T-helper 1 cell treated with Interleukin-12 subunit alpha and Interleukin-12 subunit beta and Interleukin-4 antibody, amounts not matched to agents 30 μg/mL and 1 μg/mL, for 36 hours (primary cell): ENCODE data around the gene SLC16A13.

ENCODE experiments used
- H3K27ac Mint-ChIP-seq: one replicate; pipeline ENCODE4 v1.8.0; 2021; ENCODE audit warnings: mild to moderate bottlenecking, mixed read lengths
- H3K27me3 Mint-ChIP-seq: one replicate; pipeline ENCODE4 v1.8.0; 2021; ENCODE audit warnings: low read depth, mixed read lengths
- H3K36me3 Mint-ChIP-seq: one replicate; pipeline ENCODE4 v1.8.0; 2021; ENCODE audit warnings: low read depth, mixed read lengths
- H3K4me1 Mint-ChIP-seq: one replicate; pipeline ENCODE4 v1.8.0; 2021; ENCODE audit warnings: low read depth, mixed read lengths
- H3K4me3 Mint-ChIP-seq: one replicate; pipeline ENCODE4 v1.8.0; 2021; ENCODE audit warnings: mild to moderate bottlenecking, moderate library complexity, mixed read lengths
- H3K9me3 Mint-ChIP-seq: one replicate; pipeline ENCODE4 v1.8.0; 2021; ENCODE audit warnings: mixed read lengths

SLC16A13 gene

DNA sequence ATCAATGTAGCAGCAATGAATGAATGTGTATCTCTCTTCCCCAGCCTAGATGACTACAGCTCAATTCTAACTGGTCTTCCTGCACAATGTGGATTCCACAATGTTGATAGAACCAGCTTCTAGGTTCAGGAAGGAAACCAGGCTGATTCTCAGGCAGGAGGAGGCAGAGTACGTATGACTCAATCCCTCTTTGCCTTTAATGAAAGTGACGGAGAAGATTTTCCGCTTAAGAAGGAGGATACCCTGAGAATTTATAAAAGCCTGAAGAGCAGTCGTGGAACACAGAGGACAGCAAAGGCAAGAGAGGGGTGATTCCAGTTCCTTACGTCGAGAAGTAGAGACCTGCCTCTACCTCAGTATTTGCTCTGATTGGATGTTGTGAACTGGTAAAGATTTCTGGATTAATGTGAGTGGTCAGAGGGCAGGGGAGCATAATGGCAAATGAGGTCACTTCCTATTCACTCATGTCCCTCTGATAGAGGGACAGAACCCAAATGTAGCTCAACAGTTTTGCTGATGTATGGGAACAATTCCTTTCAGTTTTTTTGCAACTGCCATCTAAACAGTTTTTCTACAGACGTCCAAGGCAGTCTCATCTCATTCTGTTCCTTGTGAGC lies 23.1 kb downstream of the SLC16A13 start:
- no peaks in the 10 kb centered on the region for H3K36me3 Mint-ChIP-seq

DNA sequence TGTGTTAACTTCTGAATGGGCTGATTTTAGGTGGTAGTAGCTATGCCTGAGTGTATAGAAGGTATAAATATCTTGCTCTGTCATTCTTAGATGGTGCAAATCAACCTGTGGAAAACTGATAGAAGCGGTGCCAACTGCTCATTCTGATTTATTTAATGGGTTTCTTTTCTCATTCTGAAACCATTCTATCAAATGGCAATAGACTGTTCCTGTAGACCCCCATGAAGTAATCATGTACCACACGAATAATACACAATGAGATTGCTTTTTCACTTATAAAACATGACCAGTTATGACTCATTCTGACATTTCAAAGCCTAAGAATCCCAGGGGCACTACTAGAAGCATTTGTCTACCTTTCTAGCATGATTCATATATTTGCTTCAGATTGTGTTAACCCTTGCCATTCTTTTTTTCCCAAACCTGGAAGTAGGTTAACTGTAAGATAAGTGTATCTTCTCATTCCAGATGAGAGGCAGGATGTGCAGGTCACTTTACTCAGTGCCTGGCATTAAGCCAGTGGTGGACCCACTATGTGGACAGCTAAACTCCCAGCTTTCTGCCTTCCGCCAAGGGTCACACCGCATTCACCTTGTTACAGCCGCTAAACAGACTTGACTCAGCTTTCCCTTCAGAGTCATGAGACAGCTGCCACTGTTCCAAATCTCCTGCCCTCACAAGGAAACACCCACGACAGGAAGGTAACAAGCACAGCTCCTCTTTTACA lies 24.5 kb downstream of the SLC16A13 start:
- Mint-ChIP-seq H3K27ac (no peak overlapping the region), H3K36me3 (no peaks in the 10 kb centered on the region), H3K27me3 (no peaks in the 10 kb centered on the region), H3K4me3 (no peak overlapping the region), H3K4me1 (peaks cover 1% of the 10 kb centered on the region), H3K9me3 (no peaks in the 10 kb centered on the region)

More for the DNA sequence above, 23.1 kb downstream of the SLC16A13 start:
- Mint-ChIP-seq H3K9me3 (no peaks in the 10 kb centered on the region), H3K4me3 (no peak overlapping the region), H3K27me3 (no peaks in the 10 kb centered on the region), H3K27ac (no peak overlapping the region), H3K4me1 (peaks cover 1% of the 10 kb centered on the region)

DNA sequence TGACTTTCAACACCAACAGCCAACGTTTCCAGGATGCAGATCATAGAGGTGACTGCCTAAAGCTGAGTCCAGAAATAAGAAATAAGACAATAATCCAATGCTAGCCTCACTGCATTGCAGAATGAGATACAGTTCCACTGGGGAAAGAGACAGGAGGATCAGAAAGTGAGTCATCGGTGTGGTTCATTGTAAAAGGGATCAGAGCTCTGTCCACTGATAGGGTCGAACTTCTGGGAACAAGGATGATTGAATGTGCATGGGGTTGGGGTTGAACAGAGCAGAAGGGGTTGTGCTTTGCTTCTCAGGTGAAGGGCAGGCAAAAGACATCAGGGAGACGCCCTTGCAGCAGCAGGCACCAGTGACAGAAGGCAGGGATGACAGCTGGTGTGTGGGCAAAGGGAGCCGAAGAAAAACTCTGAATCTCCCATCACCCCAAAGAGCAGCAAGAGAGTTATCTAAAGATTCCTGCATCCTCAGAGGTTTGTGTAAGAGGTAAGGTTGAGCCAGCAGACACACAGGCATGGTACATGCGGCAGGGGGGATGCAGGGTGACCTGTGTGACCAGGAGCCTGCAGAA lies 27.8 kb downstream of the SLC16A13 start:
- Mint-ChIP-seq H3K4me1 (peaks cover 1% of the 10 kb centered on the region), H3K9me3 (peaks cover 13% of the 10 kb centered on the region), H3K4me3 (no peak overlapping the region), H3K27me3 (no peaks in the 10 kb centered on the region), H3K36me3 (peaks cover 2% of the 10 kb centered on the region), H3K27ac (no peak overlapping the region)

DNA sequence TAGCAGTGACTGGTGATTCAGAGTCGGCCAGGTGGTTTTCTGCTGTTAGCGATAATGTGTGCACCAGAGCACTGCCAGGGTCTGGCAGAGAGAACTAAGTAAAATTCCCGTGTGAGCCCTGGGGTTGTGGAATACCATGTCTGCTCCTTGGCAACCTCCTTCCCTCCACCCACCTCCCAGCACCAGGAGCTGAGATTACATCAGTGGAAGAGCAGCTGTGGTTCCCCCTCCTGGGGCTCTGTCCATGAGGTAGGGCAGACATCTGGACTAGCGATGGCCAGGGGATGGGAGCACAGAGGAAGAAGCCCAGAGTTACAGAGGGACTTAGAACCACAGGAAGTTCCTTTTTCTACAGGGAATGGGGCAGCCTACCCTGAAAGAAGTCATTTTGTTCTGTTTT lies 28.4 kb downstream of the SLC16A13 start:
- no peak overlapping the region for H3K27ac Mint-ChIP-seq
- peaks cover 17% of the 10 kb centered on the region for H3K9me3 Mint-ChIP-seq
- H3K36me3 Mint-ChIP-seq, result peaks cover 2% of the 10 kb centered on the region
- H3K27me3 Mint-ChIP-seq, result peaks cover 4% of the 10 kb centered on the region
- H3K4me1 Mint-ChIP-seq, result peaks cover 1% of the 10 kb centered on the region
- H3K4me3 Mint-ChIP-seq, result no peak overlapping the region

DNA sequence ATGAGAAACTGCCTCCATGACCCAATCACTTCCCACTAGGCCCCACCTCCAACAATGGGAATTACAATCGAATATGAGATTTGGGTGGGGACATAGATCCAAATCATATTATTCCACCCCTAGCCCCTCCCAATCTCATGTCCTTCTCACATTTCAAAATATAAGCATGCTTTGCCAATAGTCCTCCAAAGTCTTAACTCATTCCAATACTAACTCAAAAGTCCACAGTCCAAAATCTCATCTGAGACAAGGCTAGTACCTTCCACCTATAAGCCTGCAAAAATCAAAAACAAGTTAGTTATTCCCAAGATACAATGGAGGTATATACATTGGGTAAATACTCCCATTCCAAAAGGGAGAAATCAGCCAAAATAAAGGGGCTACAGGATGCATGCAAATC lies 31.4 kb downstream of the SLC16A13 start:
- Mint-ChIP-seq H3K4me3 (no peak overlapping the region), H3K27me3 (peaks cover 10% of the 10 kb centered on the region), H3K9me3 (peaks cover 17% of the 10 kb centered on the region), H3K4me1 (no peaks in the 10 kb centered on the region), H3K36me3 (peaks cover 2% of the 10 kb centered on the region), H3K27ac (no peak overlapping the region)

DNA sequence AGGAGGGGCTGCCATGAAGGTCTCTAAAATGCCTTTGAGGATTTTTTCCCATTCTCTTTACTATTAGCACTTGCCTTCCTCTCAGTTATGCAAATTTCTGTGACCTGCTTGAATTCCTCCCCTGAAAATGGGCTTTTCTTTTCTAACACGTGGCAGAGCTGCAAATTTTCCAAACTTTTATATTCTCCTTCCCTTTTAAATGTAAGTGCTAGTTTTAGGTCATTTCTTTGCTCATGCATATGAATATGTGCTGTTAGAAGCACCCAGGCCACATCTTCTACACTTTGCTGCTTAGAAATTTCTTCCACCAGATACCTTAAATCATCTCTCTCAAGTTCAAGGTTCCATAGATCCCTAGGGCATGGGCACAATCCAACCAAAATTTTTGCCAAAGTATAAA lies 32.5 kb downstream of the SLC16A13 start:
- Mint-ChIP-seq H3K4me3 (no peak overlapping the region), H3K9me3 (peaks cover 17% of the 10 kb centered on the region), H3K27me3 (peaks cover 18% of the 10 kb centered on the region), H3K4me1 (no peaks in the 10 kb centered on the region), H3K27ac (no peak overlapping the region), H3K36me3 (peaks cover 2% of the 10 kb centered on the region)

DNA sequence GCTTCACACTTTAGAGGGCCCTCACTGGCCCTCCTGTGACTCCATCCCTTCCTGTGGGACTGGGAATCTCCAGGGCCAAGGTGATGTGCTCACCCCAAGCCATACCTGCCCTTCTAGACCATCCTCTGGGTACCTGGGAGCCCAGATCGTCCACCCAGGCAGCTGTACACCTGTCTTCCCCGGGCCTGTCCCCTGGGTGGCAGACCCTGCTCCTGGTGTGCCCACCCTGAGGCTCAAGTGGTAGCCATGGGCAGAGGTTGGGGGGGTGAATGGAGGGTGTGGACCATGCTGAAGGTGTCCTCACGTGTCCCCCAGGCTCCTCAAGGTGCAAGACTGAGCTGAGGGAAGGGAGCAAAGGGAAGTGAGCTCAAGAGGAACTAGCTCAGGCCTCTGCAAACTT lies 34.9 kb downstream of the SLC16A13 start:
- peaks cover 2% of the 10 kb centered on the region for H3K36me3 Mint-ChIP-seq
- H3K4me1 Mint-ChIP-seq, result no peaks in the 10 kb centered on the region
- H3K4me3 Mint-ChIP-seq, result no peak overlapping the region
- peaks cover 22% of the 10 kb centered on the region for H3K27me3 Mint-ChIP-seq
- no peak overlapping the region for H3K27ac Mint-ChIP-seq
- peaks cover 17% of the 10 kb centered on the region for H3K9me3 Mint-ChIP-seq

DNA sequence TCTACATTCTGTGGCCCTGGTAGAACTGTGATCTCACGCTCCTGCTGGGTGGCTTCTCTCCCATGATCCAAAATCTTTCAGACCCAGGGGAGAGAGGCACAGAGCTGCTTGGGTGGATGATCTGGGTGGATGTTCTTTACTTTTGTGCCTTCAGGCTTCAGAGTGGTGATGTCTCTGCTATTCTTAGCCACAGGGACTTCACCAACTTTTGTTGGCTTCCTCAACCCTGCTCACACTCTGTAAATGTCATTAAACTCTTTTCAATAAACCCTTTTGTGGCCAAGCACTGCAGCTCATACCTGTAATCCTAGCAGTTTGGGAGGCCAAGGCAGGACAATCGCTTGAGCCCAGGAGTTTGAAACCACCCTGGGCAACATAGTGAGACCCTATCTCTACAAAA lies 36.6 kb downstream of the SLC16A13 start:
- peaks cover 2% of the 10 kb centered on the region for H3K36me3 Mint-ChIP-seq
- H3K27ac Mint-ChIP-seq, result no peak overlapping the region
- H3K4me3 Mint-ChIP-seq, result no peak overlapping the region
- H3K27me3 Mint-ChIP-seq, result peaks cover 22% of the 10 kb centered on the region
- peaks cover 15% of the 10 kb centered on the region for H3K9me3 Mint-ChIP-seq
- H3K4me1 Mint-ChIP-seq, result no peaks in the 10 kb centered on the region

DNA sequence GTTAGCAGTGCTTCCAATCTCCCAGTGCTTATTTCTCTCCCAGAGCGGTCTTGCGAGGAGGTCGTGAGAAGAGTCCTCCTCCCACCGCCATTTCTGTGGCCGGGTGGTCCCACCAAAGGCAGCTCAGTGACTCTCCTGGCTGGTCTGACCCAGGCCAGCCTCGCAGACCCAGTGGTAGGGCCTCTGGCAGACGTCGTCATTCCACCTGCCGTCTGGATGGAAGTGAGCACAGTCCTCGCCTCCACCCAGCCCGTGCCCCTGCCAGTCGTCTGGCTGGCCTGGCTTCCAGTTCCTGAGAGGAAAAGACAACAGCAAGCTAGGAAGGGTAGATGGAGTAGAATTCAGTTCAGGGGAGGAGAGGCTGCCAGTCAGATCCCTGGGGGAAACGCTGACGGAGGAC lies 39.1 kb downstream of the SLC16A13 start:
- H3K4me3 Mint-ChIP-seq, result no peak overlapping the region
- H3K9me3 Mint-ChIP-seq, result no peaks in the 10 kb centered on the region
- peaks cover 18% of the 10 kb centered on the region for H3K27me3 Mint-ChIP-seq
- H3K36me3 Mint-ChIP-seq, result no peaks in the 10 kb centered on the region
- no peak overlapping the region for H3K27ac Mint-ChIP-seq
- no peaks in the 10 kb centered on the region for H3K4me1 Mint-ChIP-seq

DNA sequence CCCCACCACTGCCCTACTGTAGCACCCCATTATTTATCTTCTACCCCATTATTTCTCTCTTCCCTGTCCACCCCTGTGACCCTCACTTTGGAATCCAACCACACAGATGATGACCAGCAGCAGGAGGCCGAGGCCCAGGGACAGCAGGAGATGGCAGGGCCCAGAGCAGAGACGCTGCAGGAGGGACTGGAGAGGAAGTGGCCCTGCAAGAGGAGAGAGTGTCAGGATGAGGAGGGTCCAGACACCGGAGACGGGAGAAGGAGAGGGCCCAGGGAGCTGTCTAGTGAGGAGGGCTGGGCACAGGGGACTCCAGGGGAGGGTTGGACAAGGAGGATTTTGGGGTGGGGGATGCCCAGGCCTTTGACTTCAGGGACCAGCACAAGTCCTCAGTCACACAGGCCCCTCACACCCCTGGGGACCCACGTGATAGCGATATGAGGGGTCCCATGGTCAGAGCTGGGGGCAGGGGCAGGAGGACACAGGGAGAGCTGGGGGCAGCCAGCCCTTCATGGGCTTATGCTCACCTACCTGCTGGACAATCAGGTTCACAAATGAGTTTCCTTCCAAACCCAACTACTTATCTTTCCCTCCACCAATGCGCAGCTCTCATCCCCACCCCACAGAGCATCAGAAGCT lies 42.2 kb downstream of the SLC16A13 start:
- H3K36me3 Mint-ChIP-seq, result no peaks in the 10 kb centered on the region
- H3K4me3 Mint-ChIP-seq, result no peak overlapping the region
- H3K27me3 Mint-ChIP-seq, result peaks cover 10% of the 10 kb centered on the region
- H3K9me3 Mint-ChIP-seq, result no peaks in the 10 kb centered on the region
- H3K27ac Mint-ChIP-seq, result peak overlapping the region; percentile 50
- H3K4me1 Mint-ChIP-seq, result peaks cover 18% of the 10 kb centered on the region

DNA sequence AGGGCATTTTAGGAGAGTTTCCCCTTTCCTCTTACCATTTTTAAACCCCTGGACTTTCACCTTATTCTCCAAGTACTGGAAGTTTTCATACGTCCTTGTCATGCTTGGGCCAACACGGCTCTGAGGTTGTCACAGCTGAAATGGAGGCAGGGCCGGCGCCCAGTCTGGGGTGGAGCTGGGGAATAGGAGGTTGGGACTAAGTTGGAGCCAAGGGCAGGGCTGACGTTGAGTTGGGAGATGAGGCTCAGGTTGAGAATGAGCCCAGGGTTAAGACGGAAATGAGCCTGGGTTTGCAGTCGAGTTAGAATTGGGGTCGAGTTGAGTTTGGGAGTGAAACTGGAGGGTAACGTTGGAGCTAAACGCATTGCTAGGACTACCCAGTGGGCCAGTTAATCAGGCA lies 42.9 kb downstream of the SLC16A13 start:
- Mint-ChIP-seq H3K4me1 (peaks cover 18% of the 10 kb centered on the region), H3K36me3 (no peaks in the 10 kb centered on the region), H3K27me3 (peaks cover 12% of the 10 kb centered on the region), H3K27ac (no peak overlapping the region), H3K9me3 (no peaks in the 10 kb centered on the region), H3K4me3 (no peak overlapping the region)

DNA sequence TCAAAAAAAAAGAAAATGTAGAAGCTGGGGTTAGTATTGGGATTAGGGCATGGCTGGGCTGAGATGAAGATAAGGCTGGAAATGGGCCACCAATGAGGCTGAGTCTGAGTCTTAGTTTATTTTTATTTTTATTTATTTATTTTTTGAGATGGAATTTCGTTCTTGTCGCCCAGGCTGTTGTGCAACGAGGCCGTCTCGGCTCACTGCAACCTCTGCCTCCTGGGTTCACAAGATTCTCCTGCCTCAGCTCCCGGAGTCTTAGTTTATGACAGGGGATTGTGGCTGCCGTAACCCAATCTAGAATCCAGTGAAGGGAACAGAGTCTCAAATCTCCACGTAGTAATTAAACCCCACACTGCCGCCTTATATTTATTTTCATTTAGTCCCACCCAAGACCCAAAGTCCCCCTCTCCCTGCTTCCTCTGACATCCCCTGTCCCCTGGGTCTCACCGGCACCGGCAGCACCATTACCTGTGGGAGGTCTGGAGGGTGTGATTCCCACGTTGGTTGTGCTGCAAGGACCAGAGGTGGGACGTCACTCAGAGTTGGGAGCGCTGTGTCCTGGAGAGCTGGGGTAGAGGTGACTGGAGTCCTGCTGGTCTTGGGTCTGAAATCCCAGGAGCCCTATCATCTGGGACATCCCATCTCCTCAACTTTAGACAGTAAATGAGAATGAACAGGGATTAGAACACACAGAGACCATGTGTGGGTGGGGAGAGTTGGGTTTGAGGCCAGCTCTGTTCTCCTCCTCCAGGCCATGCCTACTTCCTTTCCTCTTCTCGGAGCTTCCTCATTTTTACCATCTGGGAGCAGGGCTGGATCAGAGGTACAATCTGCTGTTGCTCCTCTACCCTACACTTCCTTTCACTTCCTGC lies 44.0 kb downstream of the SLC16A13 start, which contains the start of gene CLEC10A:
Gene CLEC10A (minus strand): TSS at position 671 of the 875 bp plus-strand sequence. CDS start 1,439 bp downstream, outside the sequence.
- Mint-ChIP-seq H3K4me3 (no peak within 1 kb of the TSS), H3K4me1 (peaks cover 23% of the 10 kb centered on the region), H3K36me3 (no peaks in the 10 kb centered on the region), H3K9me3 (no peaks in the 10 kb centered on the region), H3K27me3 (peaks cover 19% of the 10 kb centered on the region), H3K27ac (peak within 1 kb of the TSS; percentile 34)

DNA sequence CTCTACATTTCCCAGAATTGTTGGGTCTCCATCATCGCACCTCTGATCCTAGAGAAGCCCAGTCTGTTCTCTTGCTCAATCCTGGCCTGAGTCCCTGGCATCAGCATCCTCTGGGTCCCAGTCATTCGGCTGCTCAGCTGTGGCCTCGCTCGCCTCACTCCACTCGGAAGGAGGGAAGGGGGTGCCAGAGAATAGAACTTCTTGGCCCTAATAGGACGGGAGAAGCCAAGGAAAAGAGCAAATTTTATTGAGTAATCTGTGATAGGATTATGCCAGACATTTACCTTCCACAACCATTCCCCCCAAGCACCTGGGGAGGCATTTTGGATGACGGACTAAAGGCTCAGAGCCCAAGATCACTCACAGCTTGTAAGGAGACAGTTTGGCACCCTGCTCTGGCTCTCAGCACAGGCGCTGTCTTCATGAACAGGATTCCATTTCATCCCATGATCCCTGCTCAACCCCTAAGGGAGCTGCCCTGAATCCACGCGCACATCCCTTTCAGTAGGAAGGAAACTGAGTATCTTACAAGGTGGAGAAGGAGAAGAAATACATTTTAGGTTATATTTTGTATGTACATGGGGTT lies 44.7 kb downstream of the SLC16A13 start:
- no peaks in the 10 kb centered on the region for H3K9me3 Mint-ChIP-seq
- H3K36me3 Mint-ChIP-seq, result no peaks in the 10 kb centered on the region
- peaks cover 19% of the 10 kb centered on the region for H3K27me3 Mint-ChIP-seq
- no peak overlapping the region for H3K4me3 Mint-ChIP-seq
- H3K27ac Mint-ChIP-seq, result no peak overlapping the region
- peaks cover 23% of the 10 kb centered on the region for H3K4me1 Mint-ChIP-seq
